GM12878 (cell line): ENCODE data around the gene PTPN14. TPM values are rescaled to one million over a fixed set of nuclear protein-coding genes. Genes with fewer than 3 reads are reported as not detected.

Experiments
- ATAC-seq: fragments of 200-7000 bp; cut with Tn5 transposase; 3 replicates; pipeline ENCODE4 v1.9.1; 2020; ENCODE audit warnings: mild to moderate bottlenecking, moderate library complexity
- BruUV-seq: library from RNA; stranded (reverse); fragments of 400-500 nt; replicated peaks from 2 replicates; lab custom pipeline; 2021; lab: Mats Ljungman, UMichigan
- CTCF ChIA-PET: fragments of 300-600 bp; sonication (Branson Sonifier 250); formaldehyde crosslinking; extraction: SDS; loops from one replicate; lab custom pipeline; 2021; ENCODE audit warnings: inconsistent platforms; lab: Yijun Ruan, JAX
- POLR2A ChIA-PET: fragments of 350-600 bp; formaldehyde crosslinking; extraction: SDS; loops from one replicate; lab custom pipeline; 2021; ENCODE audit warnings: inconsistent platforms; lab: Charles Lee
- RAD21 ChIA-PET: fragments of 300-600 bp; sonication (Branson Sonifier 250); formaldehyde crosslinking; loops from one replicate; lab custom pipeline; 2023; ENCODE audit warnings: antibody characterized with exemption; ENCODE audit not compliant: unreplicated experiment; lab: Charles Lee
- SMC1A ChIA-PET: fragments of 300-600 bp; sonication (Branson Sonifier 250); formaldehyde crosslinking; loops from one replicate; lab custom pipeline; 2023; ENCODE audit not compliant: unreplicated experiment, uncharacterized antibody; lab: Charles Lee
- DNase-seq: peaks from one replicate; pipeline ENCODE4 v3.0.0-alpha.2; 2011; ENCODE audit warnings: low read depth, low spot score
- FAIRE-seq: peaks from 3 replicates; lab custom pipeline; 2011; peaks lifted over from hg19 to GRCh38; lab: Jason Lieb, UNC
- H2AFZ ChIP-seq: 2 replicates; pipeline ENCODE4 v1.6.0; 2011; ENCODE audit warnings: low read depth, low read length, control low read depth; ENCODE audit not compliant: control insufficient read depth
- H3K27ac ChIP-seq: 2 replicates; pipeline ENCODE4 v1.5.1; 2011; ENCODE audit warnings: control low read depth; ENCODE audit not compliant: control insufficient read depth, insufficient read depth
- H3K27me3 ChIP-seq, 2 experiments: replicated peaks in 1 of 2; 2 replicates each; pipeline versions ENCODE4 v1.6.0 to v1.6.1; 2011; ENCODE audit warnings: low read length in 1 of 2; ENCODE audit not compliant: control insufficient read depth in 2 of 2, insufficient read depth in 2 of 2
- H3K36me3 ChIP-seq, 2 experiments: 2 replicates each; pipeline ENCODE4 v1.5.1; 2011; ENCODE audit warnings: low read length in 1 of 2; ENCODE audit not compliant: control insufficient read depth in 2 of 2, insufficient read depth in 2 of 2
- H3K4me1 ChIP-seq: 2 replicates; pipeline ENCODE4 v1.6.1; 2011; ENCODE audit warnings: mild to moderate bottlenecking, low read length, moderate library complexity, mixed read lengths; ENCODE audit not compliant: control insufficient read depth, insufficient read depth
- H3K4me2 ChIP-seq: 2 replicates; pipeline ENCODE4 v1.6.0; 2011; ENCODE audit warnings: control low read depth; ENCODE audit not compliant: control insufficient read depth, insufficient read depth
- H3K4me3 ChIP-seq: fragments of 200-600 bp; sonication (generic); 2 replicates; pipeline ENCODE4 v1.5.1; 2016
- H3K79me2 ChIP-seq: 2 replicates; pipeline ENCODE4 v1.6.0; 2011; ENCODE audit warnings: low read length; ENCODE audit not compliant: control insufficient read depth, insufficient read depth
- H3K9ac ChIP-seq: 2 replicates; pipeline ENCODE4 v1.8.0; 2011; ENCODE audit warnings: low read length, control low read depth, mixed read lengths; ENCODE audit not compliant: control insufficient read depth, insufficient read depth
- H3K9me3 ChIP-seq: replicated peaks from 3 replicates; pipeline ENCODE4 v1.5.1; 2011; ENCODE audit warnings: mild to moderate bottlenecking, low read length; ENCODE audit not compliant: control insufficient read depth, insufficient read depth
- H4K20me1 ChIP-seq: 2 replicates; pipeline ENCODE4 v1.6.0; 2011; ENCODE audit not compliant: control insufficient read depth, insufficient read depth
- CUX1 ChIP-seq: IDR thresholded peaks from 2 replicates; pipeline ENCODE4 v1.6.1; 2012; ENCODE audit warnings: improper control_type of control experiment, low read depth, low read length; ENCODE audit not compliant: insufficient replicate concordance
- GATAD2B ChIP-seq: fragments of 450-650 bp; conservative IDR thresholded peaks from 2 replicates; pipeline ENCODE4 v1.6.1; 2017; ENCODE audit warnings: low read depth, mild to moderate bottlenecking, moderate library complexity
- KAT2A ChIP-seq: conservative IDR thresholded peaks from 2 replicates; pipeline ENCODE4 v1.6.1; 2011; ENCODE audit warnings: low read depth, low read length; ENCODE audit not compliant: control insufficient read depth
- NFYB ChIP-seq: IDR thresholded peaks from 2 replicates; pipeline ENCODE4 v1.6.1; 2011; ENCODE audit warnings: low read depth, mild to moderate bottlenecking, low read length, improper control_type of control experiment, moderate library complexity; ENCODE audit not compliant: insufficient read depth
- PRDM15 ChIP-seq: fragments of 450-650 bp; formaldehyde crosslinking; IDR thresholded peaks from 2 replicates; pipeline ENCODE4 v1.4.0; 2020; ENCODE audit warnings: mild to moderate bottlenecking, moderate library complexity
- TAF1 ChIP-seq: IDR thresholded peaks from 2 replicates; pipeline ENCODE4 v1.6.1; 2011; ENCODE audit warnings: mild to moderate bottlenecking, low read depth, low read length, borderline replicate concordance
- TCF7 ChIP-seq: IDR thresholded peaks from 2 replicates; pipeline ENCODE4 v1.6.1; 2014; ENCODE audit warnings: antibody characterized with exemption, borderline replicate concordance
- ZNF207 ChIP-seq: fragments of 450-650 bp; IDR thresholded peaks from 2 replicates; pipeline ENCODE4 v1.6.1; 2014; ENCODE audit warnings: antibody characterized with exemption, mild to moderate bottlenecking, borderline replicate concordance
- whole genome bisulfite sequencing: methylation state at CpG from one replicate; pipeline ENCODE4 v1.1.6; 2016; ENCODE audit warnings: low lambda C conversion rate; ENCODE audit not compliant: insufficient replicate concordance, insufficient coverage; ENCODE audit errors: missing lambda C conversion rate; 5-methylcytosine and 5-hydroxymethylcytosine counted together
- in situ Hi-C: fragments of 300-500 bp; cut with MboI; formaldehyde crosslinking; loops from 9 replicates; pipeline ENCODE4 v1.14.3; 2018; ENCODE audit warnings: mixed read lengths
- intact Hi-C: fragments of 100-400 bp; cut with micrococcal nuclease; formaldehyde crosslinking; loops from one replicate; pipeline ENCODE4 v1.14.2; 2022; ENCODE audit not compliant: unreplicated experiment
- polyA plus RNA-seq, 11 experiments: library from polyadenylated mRNA; depleted of rRNA in 4 of 11; unstranded in 6 of 11; stranded (reverse) in 5 of 11; fragments of >200 nt; fragmentation: Nextera tagmentation in 4 of 11; fragmentation: Illumina TruSeq in 1 of 11; extraction: Ambion mirVana in 4 of 11; extraction: Trizol in 1 of 11; gene quantifications; 1 replicate in 1 of 11; 2 replicates in 10 of 11; pipeline versions ENCODE4 v1.2.1 to v1.2.3, GENCODE V29; 2011 to 2016; ENCODE audit warnings: inconsistent platforms in 2 of 11, missing spikeins in 2 of 11, low read depth in 1 of 11
- total RNA-seq, 4 experiments: library from RNA; depleted of rRNA in 3 of 4; stranded (reverse); fragments of >200 nt in 3 of 4; fragmentation: Illumina TruSeq in 1 of 4; extraction: Trizol in 1 of 4; gene quantifications; 2 replicates each; pipeline versions ENCODE4 v1.2.1 to v1.2.3, GENCODE V29; 2013 to 2021

PTPN14 gene
- total and polyA plus RNA-seq, 10 of the 15 experiments (the other 5 are each of a cell fraction or from before 2014, with no cell fraction given), result 0.05 to 5.1 (median 0.44) TPM

DNA sequence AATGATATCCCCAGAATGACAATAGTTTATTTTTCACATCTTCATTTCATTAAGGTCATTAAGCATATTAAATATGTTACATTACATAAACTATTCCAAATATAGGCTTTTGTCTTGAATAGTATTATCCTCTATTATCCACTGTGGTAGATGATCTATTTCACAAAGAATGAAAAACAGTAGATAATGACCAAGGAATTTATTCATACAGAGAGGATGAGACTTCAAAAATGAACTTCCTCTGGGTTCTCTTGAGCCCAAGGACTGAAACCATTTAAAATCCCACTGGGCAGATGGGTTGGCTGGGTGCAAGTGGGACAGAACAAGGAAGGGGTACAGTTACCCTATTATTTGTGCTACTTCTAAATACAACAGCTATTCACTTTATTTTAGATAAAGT, 33.0 kb downstream of the PTPN14 start (continued):
- TF ChIP-seq KAT2A (no peak), TAF1 (no peak), ZNF207 (no peak)

- no peak overlapping the region for H3K27ac ChIP-seq
- ATAC-seq (no peak), FAIRE-seq (no peak), DNase-seq (no peak)
- ChIA-PET SMC1A (interaction anchor here (0.5 to 4.3 kb wide), 13 partner anchors 8 to 387 kb away, joined by 3 to 42 read pairs (median 5); no protein-coding TSS in a partner anchor), CTCF (interaction anchor here (0.7 to 1.2 kb wide), 4 partner anchors 44 to 183 kb away, joined by 3 to 4 read pairs (median 3); no protein-coding TSS in a partner anchor), RAD21 (interaction anchor here (1.0 to 1.7 kb wide), 9 partner anchors 9 to 185 kb away, joined by 3 to 13 read pairs (median 3); no protein-coding TSS in a partner anchor), POLR2A (interaction anchor here (0.7 to 1.6 kb wide), 6 partner anchors 11 to 41 kb away, joined by 3 to 4 read pairs (median 3); no protein-coding TSS in a partner anchor)
- in situ Hi-C loops, result no loop called here
- H3K4me3 ChIP-seq, result no peak overlapping the region
- intact Hi-C loops, result no loop called here
- H3K36me3 ChIP-seq, result no peaks in the 10 kb centered on the region
- no peak overlapping the region for H3K9ac ChIP-seq
- H2AFZ ChIP-seq, result no peak overlapping the region
- H3K79me2 ChIP-seq, result no peaks in the 10 kb centered on the region
- H3K27me3 ChIP-seq, result no peaks in the 10 kb centered on the region; a peak in 1 of 4 replicates
- BruUV-seq, result no TSS peak
- 30% methylated on average over 6 of the region's 6 CpGs for WGBS
- no peaks in the 10 kb centered on the region for H3K4me1 ChIP-seq
- H3K4me2 ChIP-seq, result no peak overlapping the region
- H3K9me3 ChIP-seq, result no peaks in the 10 kb centered on the region
- no peaks in the 10 kb centered on the region for H4K20me1 ChIP-seq
- no peak for TF ChIP-seq GATAD2B
- TF ChIP-seq TCF7, result no peak
- TF ChIP-seq CUX1, result no peak
- TF ChIP-seq NFYB, result no peak
- TF ChIP-seq PRDM15 (CRISPR knock-in tag), result no peak
These were observed 34.7 kb downstream of the PTPN14 start for GRCh38 chr1:214516434-214517326.
